OCI-LY1 (cell line): ENCODE measurements around the gene CTH.
"Not testable (repeated sequence)": the region's sequence is repeated elsewhere in the genome, so short reads cannot be mapped to it uniquely, and the experiment has no call there.

ENCODE experiments used
- EZH2 ChIP-seq: fragments of 200-600 bp; sonication (generic), shearing (Covaris generic); IDR thresholded peaks from 2 replicates; pipeline ENCODE4 v1.8.0; 2017; ENCODE audit warnings: borderline replicate concordance, mixed run types, mild to moderate bottlenecking, antibody characterized with exemption, low read length, moderate library complexity, mixed read lengths
- TF ChIP-seq, protein P1 (sequence below): fragments of 200-600 bp; sonication (generic), shearing (Covaris generic); IDR thresholded peaks from 2 replicates; pipeline ENCODE4 v1.5.1; 2017; ENCODE audit warnings: mild to moderate bottlenecking, antibody characterized with exemption, low read length, moderate library complexity, mixed read lengths

DNA sequence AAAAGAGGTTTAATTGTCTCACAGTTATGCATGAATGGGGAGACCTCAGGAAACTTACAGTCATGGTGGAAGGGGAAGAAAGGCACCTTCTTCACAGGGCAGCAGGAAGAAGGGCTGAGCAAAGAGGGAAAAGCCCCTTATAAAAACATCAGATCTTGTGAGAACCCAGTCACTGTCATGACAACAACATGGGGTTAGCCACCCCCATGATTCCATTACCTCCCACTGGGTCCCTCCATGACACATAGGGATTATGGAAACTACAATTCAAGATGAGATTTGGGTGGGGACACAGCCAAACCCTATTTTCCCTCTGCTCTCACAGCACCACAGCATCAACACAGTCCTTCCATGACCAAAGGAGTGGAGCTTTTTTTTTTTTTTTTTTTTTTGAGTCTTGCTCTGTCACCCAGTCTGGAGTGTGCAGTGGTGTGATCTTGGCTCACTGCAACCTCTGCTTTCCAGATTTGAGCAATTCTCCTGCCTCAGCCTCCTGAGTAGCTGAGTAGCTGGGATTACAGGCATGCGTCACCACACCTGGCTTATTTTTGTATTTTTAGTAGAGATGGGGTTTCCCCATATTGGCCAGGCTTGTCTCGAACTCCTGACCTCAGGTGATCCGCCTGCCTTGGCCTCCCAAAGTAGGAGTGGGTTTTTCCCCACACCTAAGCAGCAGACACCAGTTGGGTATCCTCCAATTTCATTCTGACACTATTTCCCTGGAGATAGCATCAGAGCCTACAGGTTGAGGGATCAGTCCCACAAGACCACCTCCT, 41.3 kb downstream of the CTH start:
- TF ChIP-seq, protein P1, sequence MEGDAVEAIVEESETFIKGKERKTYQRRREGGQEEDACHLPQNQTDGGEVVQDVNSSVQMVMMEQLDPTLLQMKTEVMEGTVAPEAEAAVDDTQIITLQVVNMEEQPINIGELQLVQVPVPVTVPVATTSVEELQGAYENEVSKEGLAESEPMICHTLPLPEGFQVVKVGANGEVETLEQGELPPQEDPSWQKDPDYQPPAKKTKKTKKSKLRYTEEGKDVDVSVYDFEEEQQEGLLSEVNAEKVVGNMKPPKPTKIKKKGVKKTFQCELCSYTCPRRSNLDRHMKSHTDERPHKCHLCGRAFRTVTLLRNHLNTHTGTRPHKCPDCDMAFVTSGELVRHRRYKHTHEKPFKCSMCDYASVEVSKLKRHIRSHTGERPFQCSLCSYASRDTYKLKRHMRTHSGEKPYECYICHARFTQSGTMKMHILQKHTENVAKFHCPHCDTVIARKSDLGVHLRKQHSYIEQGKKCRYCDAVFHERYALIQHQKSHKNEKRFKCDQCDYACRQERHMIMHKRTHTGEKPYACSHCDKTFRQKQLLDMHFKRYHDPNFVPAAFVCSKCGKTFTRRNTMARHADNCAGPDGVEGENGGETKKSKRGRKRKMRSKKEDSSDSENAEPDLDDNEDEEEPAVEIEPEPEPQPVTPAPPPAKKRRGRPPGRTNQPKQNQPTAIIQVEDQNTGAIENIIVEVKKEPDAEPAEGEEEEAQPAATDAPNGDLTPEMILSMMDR, result not testable (repeated sequence)
- not testable (repeated sequence) for TF ChIP-seq EZH2
